Neural crest cell (in vitro differentiated cells): ENCODE measurements around the gene CEBPE. TPM values are rescaled to one million over a fixed set of nuclear protein-coding genes. Genes with fewer than 3 reads are reported as not detected.

Experiments used
- DNase-seq: peaks from one replicate; pipeline ENCODE4 v3.0.0; 2021; ENCODE audit warnings: low read depth, mixed read lengths, low spot score
- H3K27ac Mint-ChIP-seq: one replicate; pipeline ENCODE4 v1.8.0; 2021; ENCODE audit warnings: mild to moderate bottlenecking, mixed read lengths; ENCODE audit not compliant: unreplicated experiment
- H3K27me3 Mint-ChIP-seq: 2 replicates; pipeline ENCODE4 v1.8.0; 2021; ENCODE audit warnings: low read depth, mild to moderate bottlenecking, mixed read lengths
- H3K36me3 Mint-ChIP-seq: 2 replicates; pipeline ENCODE4 v1.8.0; 2021; ENCODE audit warnings: low read depth, mild to moderate bottlenecking, mixed read lengths
- H3K4me1 Mint-ChIP-seq: 2 replicates; pipeline ENCODE4 v1.8.0; 2021; ENCODE audit warnings: mixed read lengths
- H3K4me3 Mint-ChIP-seq: one replicate; pipeline ENCODE4 v1.8.0; 2021; ENCODE audit warnings: mild to moderate bottlenecking, mixed read lengths
- H3K9me3 Mint-ChIP-seq: 2 replicates; pipeline ENCODE4 v1.8.0; 2021; ENCODE audit warnings: mixed read lengths
- total RNA-seq: library from RNA; stranded (reverse); gene quantifications from 2 replicates; pipeline ENCODE4 v1.2.1, GENCODE V29; 2021
- TF ChIP-seq, protein P1 (sequence below): fragments of 200-600 bp; sonication (generic); conservative IDR thresholded peaks from 2 replicates; pipeline ENCODE4 v1.5.0; 2021; ENCODE audit warnings: antibody characterized with exemption, mild to moderate bottlenecking

The CEBPE gene
- total RNA-seq, 1 donor from 2014 or later = not detected

DNA sequence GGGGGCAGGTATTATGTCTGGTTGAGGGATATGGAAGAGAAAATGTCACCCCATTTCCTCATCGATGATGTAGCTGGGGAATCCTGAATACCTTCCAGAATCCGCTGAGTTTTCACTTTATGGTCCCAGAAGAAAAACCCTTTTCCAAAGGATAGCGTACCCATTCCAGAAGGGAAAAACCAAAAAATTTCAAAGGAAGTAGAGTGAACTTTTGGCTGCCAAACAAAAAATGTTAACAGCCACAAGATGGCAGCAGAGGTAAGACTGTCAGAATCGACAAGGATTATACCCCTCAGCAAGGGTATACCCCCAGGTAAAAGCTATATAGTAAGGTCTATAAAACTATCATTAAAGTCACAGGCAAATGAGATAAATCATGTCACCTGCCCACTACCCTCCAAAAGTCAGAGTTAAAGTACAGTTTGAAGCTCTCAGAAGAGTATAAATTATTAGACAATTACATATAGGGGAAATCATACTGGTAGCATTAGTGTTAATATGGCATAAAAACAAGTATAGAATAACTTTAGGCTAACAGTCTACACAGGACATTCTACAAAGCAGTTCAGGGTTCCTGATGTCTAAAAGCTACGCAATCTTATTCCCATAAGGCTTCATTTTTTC is 42.2 kb downstream of the CEBPE start:
- TF ChIP-seq, protein P1, sequence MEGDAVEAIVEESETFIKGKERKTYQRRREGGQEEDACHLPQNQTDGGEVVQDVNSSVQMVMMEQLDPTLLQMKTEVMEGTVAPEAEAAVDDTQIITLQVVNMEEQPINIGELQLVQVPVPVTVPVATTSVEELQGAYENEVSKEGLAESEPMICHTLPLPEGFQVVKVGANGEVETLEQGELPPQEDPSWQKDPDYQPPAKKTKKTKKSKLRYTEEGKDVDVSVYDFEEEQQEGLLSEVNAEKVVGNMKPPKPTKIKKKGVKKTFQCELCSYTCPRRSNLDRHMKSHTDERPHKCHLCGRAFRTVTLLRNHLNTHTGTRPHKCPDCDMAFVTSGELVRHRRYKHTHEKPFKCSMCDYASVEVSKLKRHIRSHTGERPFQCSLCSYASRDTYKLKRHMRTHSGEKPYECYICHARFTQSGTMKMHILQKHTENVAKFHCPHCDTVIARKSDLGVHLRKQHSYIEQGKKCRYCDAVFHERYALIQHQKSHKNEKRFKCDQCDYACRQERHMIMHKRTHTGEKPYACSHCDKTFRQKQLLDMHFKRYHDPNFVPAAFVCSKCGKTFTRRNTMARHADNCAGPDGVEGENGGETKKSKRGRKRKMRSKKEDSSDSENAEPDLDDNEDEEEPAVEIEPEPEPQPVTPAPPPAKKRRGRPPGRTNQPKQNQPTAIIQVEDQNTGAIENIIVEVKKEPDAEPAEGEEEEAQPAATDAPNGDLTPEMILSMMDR = peak; percentile 77
- no peak overlapping the region for H3K4me3 Mint-ChIP-seq
- peaks cover 11% of the 10 kb centered on the region for H3K36me3 Mint-ChIP-seq
- DNase-seq = no peak
- peaks cover 10% of the 10 kb centered on the region for H3K4me1 Mint-ChIP-seq
- no peaks in the 10 kb centered on the region for H3K27me3 Mint-ChIP-seq
- no peaks in the 10 kb centered on the region for H3K9me3 Mint-ChIP-seq
- H3K27ac Mint-ChIP-seq = no peak overlapping the region

DNA sequence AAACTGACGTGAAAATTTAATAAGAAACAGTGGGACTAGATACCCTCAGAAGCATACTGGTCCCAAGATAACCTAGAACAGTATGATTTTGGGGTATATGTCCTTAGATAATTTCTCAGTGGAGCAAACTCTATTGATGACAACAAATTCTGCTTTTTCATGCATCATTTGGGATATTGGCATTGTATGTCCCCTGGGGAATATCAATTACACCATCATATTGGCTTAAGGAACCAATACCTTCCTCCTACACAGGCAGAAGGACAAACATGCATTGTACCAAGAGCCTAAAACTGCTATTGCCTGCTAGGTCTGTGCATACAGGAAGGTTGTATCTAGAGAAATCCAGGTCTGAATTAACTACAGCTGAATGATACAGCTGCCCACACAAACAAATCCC is 44.1 kb downstream of the CEBPE start:
- TF ChIP-seq, protein P1 = no peak
- H3K27me3 Mint-ChIP-seq = no peaks in the 10 kb centered on the region
- no peak for DNase-seq
- no peak overlapping the region for H3K4me3 Mint-ChIP-seq
- H3K9me3 Mint-ChIP-seq = no peaks in the 10 kb centered on the region
- no peak overlapping the region for H3K27ac Mint-ChIP-seq
- peaks cover 25% of the 10 kb centered on the region for H3K4me1 Mint-ChIP-seq
- H3K36me3 Mint-ChIP-seq = peaks cover 13% of the 10 kb centered on the region

DNA sequence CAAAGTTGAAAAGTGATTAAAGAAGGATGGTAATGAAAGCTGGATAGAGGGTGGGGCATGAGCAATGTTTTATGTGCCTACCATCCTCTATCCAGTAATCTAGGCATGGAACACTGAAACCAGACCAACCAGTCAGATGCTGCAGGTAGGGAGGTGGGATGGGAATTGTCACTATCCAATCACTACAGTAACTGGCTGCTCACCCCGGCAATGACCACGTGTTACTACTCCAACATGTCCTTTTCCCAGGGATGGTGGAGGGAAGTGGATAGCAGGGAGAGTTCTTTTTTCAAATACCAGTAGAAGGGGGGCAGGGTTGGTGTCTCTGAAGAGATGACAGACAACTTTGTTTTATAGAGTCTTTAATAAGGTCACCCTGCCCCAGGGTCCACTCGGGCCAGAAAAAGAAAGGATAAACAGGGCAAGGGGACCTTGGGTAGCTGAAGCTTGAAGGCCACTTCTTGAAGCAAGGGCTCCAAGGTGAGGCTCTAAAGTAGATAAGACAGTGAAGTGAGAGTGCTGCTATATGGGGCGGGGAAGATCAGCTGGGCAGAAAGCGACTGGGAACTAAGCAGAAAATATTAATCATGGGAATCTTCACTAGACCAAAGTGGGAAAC is 47.0 kb downstream of the CEBPE start:
- DNase-seq = no peak
- Mint-ChIP-seq H3K4me3 (peak overlapping the region; percentile 100), H3K4me1 (peaks cover 40% of the 10 kb centered on the region), H3K36me3 (peaks cover 12% of the 10 kb centered on the region), H3K27ac (peak overlapping the region; percentile 99), H3K9me3 (no peaks in the 10 kb centered on the region), H3K27me3 (no peaks in the 10 kb centered on the region)
- TF ChIP-seq, protein P1 = no peak

DNA sequence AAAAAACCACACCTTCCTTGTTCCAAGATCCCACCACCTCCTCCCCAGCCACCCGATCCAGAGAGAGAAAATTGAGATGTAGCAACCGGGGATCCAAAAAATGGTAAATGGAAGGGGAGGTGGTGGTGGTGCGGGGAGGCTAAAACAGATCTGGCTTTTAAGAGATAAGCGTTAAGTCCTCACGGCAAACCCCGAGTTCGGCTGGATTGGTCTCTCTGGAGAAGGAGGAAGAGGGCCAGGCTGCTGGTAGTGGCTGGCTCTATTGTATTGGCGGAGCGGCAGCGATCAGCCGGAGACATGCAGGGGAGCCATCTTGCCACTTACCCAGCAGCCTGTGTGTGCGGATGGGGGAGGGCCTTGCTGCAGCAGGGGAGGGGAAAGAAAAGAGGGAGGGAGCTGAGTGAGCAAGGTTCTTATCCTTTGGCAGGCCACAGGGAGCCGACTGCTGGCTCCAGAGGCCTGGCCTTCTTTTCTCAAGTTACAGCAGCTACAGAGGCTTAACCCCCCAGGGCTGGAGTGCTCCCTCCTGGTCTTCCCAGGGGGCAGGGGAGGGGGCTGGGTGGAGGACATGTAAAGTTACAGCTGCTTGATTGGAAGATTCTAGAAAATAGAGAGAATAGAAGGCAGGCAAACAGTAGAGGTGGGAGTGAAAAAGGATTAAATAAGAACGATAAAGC is 47.7 kb downstream of the CEBPE start:
- Mint-ChIP-seq H3K4me1 (peaks cover 44% of the 10 kb centered on the region), H3K27me3 (no peaks in the 10 kb centered on the region), H3K4me3 (peak overlapping the region; percentile 100), H3K36me3 (peaks cover 12% of the 10 kb centered on the region), H3K27ac (peak overlapping the region; percentile 99), H3K9me3 (no peaks in the 10 kb centered on the region)
- TF ChIP-seq, protein P1 = no peak
- DNase-seq = peak; percentile 73

DNA sequence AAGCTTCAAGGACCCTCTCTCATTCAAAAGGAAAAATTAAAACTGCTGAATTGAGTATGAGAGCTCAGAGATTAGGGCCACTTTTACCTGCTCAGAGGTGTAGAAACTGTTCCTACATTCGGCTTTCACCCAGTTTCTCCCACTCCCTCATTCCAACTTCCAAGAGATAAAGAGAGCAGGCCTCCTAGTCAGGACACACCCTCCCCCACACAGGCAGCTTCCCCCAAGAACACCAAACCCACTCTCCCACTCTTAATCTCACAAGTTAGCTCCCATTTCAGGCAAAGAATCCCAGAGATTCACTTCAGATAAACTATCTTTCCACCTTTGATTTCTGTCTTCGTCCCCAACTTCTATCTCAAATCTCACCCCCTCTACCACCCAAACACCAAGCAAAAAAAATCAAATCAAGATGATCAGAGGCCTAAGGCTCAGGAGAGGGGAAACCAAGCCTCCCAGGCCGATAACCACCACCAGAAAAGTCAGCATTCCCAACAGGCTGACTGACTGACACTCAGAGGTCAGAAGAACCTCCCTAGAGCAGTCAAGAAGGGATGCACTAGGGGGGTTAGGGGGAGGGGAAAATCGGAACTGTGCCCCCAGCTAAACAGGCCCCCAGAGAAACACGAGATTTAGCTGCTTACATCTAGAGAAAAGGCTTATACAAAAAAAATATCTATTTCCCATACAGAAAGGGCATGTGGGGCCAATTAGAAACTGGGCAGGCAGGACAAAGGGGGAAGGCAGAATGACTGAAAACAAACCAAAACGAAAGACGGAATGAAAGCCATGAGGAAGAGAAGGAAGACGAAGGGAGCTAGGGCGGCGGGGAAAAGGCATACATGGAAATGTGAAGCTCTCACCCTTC is 48.6 kb downstream of the CEBPE start:
- peak overlapping the region; percentile 100 for H3K4me3 Mint-ChIP-seq
- H3K27ac Mint-ChIP-seq = peak overlapping the region; percentile 99
- DNase-seq = no peak
- H3K27me3 Mint-ChIP-seq = no peaks in the 10 kb centered on the region
- H3K4me1 Mint-ChIP-seq = peaks cover 52% of the 10 kb centered on the region
- H3K9me3 Mint-ChIP-seq = no peaks in the 10 kb centered on the region
- peaks cover 17% of the 10 kb centered on the region for H3K36me3 Mint-ChIP-seq
- TF ChIP-seq, protein P1 = no peak
